ENCODE results near the gene SLAIN2. TPM values are rescaled to one million over a fixed set of nuclear protein-coding genes. Genes with fewer than 3 reads are reported as not detected.

Gene SLAIN2
- total RNA-seq, 1 experiment from 2014 or later: 81.6 TPM

- intact Hi-C loops (cut with micrococcal nuclease): no loop called here
- CTCF ChIA-PET: interaction anchor here (1.0 kb wide), 1 partner anchor 9 kb away, joined by 4 read pairs; no protein-coding TSS in a partner anchor
- Mint-ChIP-seq H3K27ac (ENCODE audit: low read depth, unreplicated experiment) (no peak overlapping the region), H3K9me3 (ENCODE audit: unreplicated experiment) (no peaks in the 10 kb centered on the region), H3K36me3 (ENCODE audit: insufficient read depth, unreplicated experiment) (peaks cover 5% of the 10 kb centered on the region), H3K4me1 (ENCODE audit: insufficient read depth, unreplicated experiment) (peaks cover 2% of the 10 kb centered on the region), H3K4me3 (ENCODE audit: unreplicated experiment) (no peak overlapping the region), H3K27me3 (ENCODE audit: insufficient read depth, unreplicated experiment) (no peaks in the 10 kb centered on the region)
- BruUV-seq (replicated peaks): no TSS peak
- DNase-seq (ENCODE audit: unreplicated experiment): no peak
- TF ChIP-seq CTCF (IDR thresholded peaks at IDR 0.05; ENCODE audit: unreplicated experiment): no peak
- POLR2A ChIA-PET: no interaction called here
Observed at GRCh38 chr4:48352793-48353192, 11.5 kb downstream of the SLAIN2 start.

GRCh38 chr4:48356355-48356754, 15.0 kb downstream of the SLAIN2 start:
- TF ChIP-seq CTCF (IDR thresholded peaks at IDR 0.05; ENCODE audit: unreplicated experiment): no peak
- CTCF ChIA-PET: interaction anchor here (0.7 to 1.0 kb wide), 2 partner anchors 14 to 17 kb away, joined by 3 to 6 read pairs; partner anchors contain the start of gene SLAIN2
- H3K9me3 Mint-ChIP-seq (ENCODE audit: unreplicated experiment): no peaks in the 10 kb centered on the region
- intact Hi-C loops (cut with micrococcal nuclease): no loop called here
- no peaks in the 10 kb centered on the region for H3K27me3 Mint-ChIP-seq (ENCODE audit: insufficient read depth, unreplicated experiment)
- H3K4me1 Mint-ChIP-seq (ENCODE audit: insufficient read depth, unreplicated experiment): peaks cover 13% of the 10 kb centered on the region
- POLR2A ChIA-PET: interaction anchor here (0.7 to 1.8 kb wide), 3 partner anchors 8 to 13 kb away, joined by 3 to 21 read pairs (median 7); partner anchors contain the start of gene SLAIN2
- no TSS peak for BruUV-seq (replicated peaks)
- H3K27ac Mint-ChIP-seq (ENCODE audit: low read depth, unreplicated experiment): no peak overlapping the region
- DNase-seq (ENCODE audit: unreplicated experiment): no peak
- H3K36me3 Mint-ChIP-seq (ENCODE audit: insufficient read depth, unreplicated experiment): no peaks in the 10 kb centered on the region
- H3K4me3 Mint-ChIP-seq (ENCODE audit: unreplicated experiment): no peak overlapping the region

GRCh38 chr4:48360285-48361011, 19.1 kb downstream of the SLAIN2 start:
- Mint-ChIP-seq H3K9me3 (ENCODE audit: unreplicated experiment) (no peaks in the 10 kb centered on the region), H3K4me3 (ENCODE audit: unreplicated experiment) (peak overlapping the region; percentile 38), H3K4me1 (ENCODE audit: insufficient read depth, unreplicated experiment) (peaks cover 24% of the 10 kb centered on the region), H3K27ac (ENCODE audit: low read depth, unreplicated experiment) (peak overlapping the region; percentile 82), H3K27me3 (ENCODE audit: insufficient read depth, unreplicated experiment) (no peaks in the 10 kb centered on the region), H3K36me3 (ENCODE audit: insufficient read depth, unreplicated experiment) (no peaks in the 10 kb centered on the region)
- intact Hi-C loops (cut with micrococcal nuclease): no loop called here
- peak; percentile 59 for DNase-seq (ENCODE audit: unreplicated experiment)
- ChIA-PET POLR2A (interaction anchor here (0.6 to 2.8 kb wide), 9 partner anchors 9 to 32 kb away, joined by 3 to 32 read pairs (median 4); partner anchors contain the start of gene SLAIN2), CTCF (interaction anchor here (1.0 to 1.5 kb wide), 2 partner anchors 13 to 16 kb away, joined by 4 read pairs; no protein-coding TSS in a partner anchor)
- no peak for TF ChIP-seq CTCF (IDR thresholded peaks at IDR 0.05; ENCODE audit: unreplicated experiment)
- no TSS peak for BruUV-seq (replicated peaks)

GRCh38 chr4:48361012-48361400, 19.7 kb downstream of the SLAIN2 start:
- TF ChIP-seq CTCF (IDR thresholded peaks at IDR 0.05; ENCODE audit: unreplicated experiment): no peak
- DNase-seq (ENCODE audit: unreplicated experiment): no peak
- no peaks in the 10 kb centered on the region for H3K9me3 Mint-ChIP-seq (ENCODE audit: unreplicated experiment)
- ChIA-PET POLR2A (interaction anchor here (0.9 to 2.8 kb wide), 8 partner anchors 8 to 31 kb away, joined by 4 to 32 read pairs (median 5); partner anchors contain the start of gene SLAIN2), CTCF (interaction anchor here (0.8 to 1.5 kb wide), 2 partner anchors 17 to 21 kb away, joined by 3 to 4 read pairs; no protein-coding TSS in a partner anchor)
- no TSS peak for BruUV-seq (replicated peaks)
- peaks cover 24% of the 10 kb centered on the region for H3K4me1 Mint-ChIP-seq (ENCODE audit: insufficient read depth, unreplicated experiment)
- peak overlapping the region; percentile 38 for H3K4me3 Mint-ChIP-seq (ENCODE audit: unreplicated experiment)
- peak overlapping the region; percentile 82 for H3K27ac Mint-ChIP-seq (ENCODE audit: low read depth, unreplicated experiment)
- intact Hi-C loops (cut with micrococcal nuclease): no loop called here
- no peaks in the 10 kb centered on the region for H3K27me3 Mint-ChIP-seq (ENCODE audit: insufficient read depth, unreplicated experiment)
- H3K36me3 Mint-ChIP-seq (ENCODE audit: insufficient read depth, unreplicated experiment): no peaks in the 10 kb centered on the region

Measured in MCF 10A (cell line).